Posterior vena cava (tissue), 2 donors: ENCODE data around the gene CCL27. TPM values are rescaled to one million over a fixed set of nuclear protein-coding genes. Genes with fewer than 3 reads are reported as not detected.

Experiments used
- DNase-seq: peaks from one replicate; pipeline ENCODE4 v3.0.0-alpha.2; 2020; ENCODE audit warnings: low spot score
- intact Hi-C, 2 donors: fragments of 100-400 bp; cut with DNase I; formaldehyde crosslinking; loops; one replicate each; pipeline versions ENCODE4 v1.14.1 to v1.14.2; 2022 to 2023
- long read RNA-seq, 2 donors: library from polyadenylated mRNA; unstranded; transcript quantifications; one replicate each; pipeline ENCODE4 v2.0.0, GENCODE V29; 2020 to 2021
- total RNA-seq, 2 donors: library from RNA; stranded (reverse); fragmentation: NEBNext Ultra II Directional; extraction: Animal tissue kit (Norgen Biotek cat#: 25700); gene quantifications; one replicate each; pipeline ENCODE4 v1.2.1, GENCODE V29; 2021
- donor health status: DM: yes; HTN: yes; CAD: no.
- donor health status: DM: yes; HTN: yes; CAD: no.

CCL27 gene, protein sequence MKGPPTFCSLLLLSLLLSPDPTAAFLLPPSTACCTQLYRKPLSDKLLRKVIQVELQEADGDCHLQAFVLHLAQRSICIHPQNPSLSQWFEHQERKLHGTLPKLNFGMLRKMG
- under 1 TPM in 1 of 2 donors, not detected in 1; 0.33 TPM for total RNA-seq
- long read RNA-seq, donor 1 = 0 reads
- long read RNA-seq, donor 2 = 0 reads

DNA sequence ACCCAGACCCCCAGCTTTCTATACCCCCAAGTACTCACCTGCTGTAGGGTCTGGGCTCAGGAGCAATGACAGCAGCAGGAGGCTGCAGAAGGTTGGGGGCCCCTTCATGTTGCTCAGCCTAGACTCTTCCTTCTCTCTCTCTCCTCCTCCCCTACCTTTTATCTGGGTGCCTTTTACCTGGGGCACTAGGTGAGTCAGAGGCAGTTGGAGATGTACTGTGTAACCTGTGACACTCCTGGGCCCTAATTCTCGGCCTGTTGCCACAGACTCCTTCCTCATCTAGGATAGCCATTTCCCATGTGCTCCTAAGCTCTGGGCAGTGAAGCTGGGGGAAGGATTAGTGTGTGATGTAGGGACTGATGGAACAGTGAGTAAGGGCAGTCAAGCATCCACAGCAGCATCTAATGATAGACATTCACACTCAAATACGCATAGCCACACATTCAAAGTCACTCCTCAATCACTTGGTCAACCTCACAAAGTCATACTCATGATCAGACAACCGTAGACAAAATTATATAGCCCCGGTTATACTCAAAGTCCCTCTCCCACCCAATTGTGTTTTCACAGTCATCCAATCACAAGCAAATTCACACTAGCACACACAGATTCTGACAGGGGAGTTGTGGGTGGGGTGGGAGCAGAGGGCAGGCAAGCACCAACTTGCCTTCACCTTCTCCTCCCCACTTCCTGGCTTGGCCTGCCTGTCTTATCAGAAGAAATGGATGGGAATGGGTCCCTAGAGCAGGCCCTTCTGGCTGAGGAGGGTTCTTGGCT lies at the start of gene CCL27:
TSS of gene CCL27 (minus strand) at position 132 of the 777 bp plus-strand sequence. CDS start at position 108, 24 bp downstream.
- intact Hi-C loops = no loop called here
- DNase-seq = no peak

DNA sequence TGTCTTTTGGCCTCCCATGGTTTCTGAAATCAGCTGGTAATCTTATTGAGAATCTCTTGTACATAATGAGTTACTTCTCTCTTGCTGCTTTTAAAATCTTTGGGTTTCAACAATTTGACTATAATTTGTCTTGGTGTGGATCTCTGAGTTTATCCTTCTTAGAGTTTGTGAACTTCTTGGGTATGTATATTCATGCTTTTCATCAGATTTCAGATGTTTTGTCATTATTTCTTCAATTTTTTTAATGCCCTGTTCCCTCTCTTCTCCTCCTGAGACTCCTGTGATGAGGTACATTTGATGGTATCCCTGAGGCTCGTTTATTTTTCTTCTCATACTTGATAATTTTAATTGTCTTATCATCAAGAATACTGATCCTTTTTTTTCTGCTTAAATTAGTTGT lies 49.7 kb upstream of the CCL27 start:
- intact Hi-C loops = no loop called here
- no peak for DNase-seq

DNA sequence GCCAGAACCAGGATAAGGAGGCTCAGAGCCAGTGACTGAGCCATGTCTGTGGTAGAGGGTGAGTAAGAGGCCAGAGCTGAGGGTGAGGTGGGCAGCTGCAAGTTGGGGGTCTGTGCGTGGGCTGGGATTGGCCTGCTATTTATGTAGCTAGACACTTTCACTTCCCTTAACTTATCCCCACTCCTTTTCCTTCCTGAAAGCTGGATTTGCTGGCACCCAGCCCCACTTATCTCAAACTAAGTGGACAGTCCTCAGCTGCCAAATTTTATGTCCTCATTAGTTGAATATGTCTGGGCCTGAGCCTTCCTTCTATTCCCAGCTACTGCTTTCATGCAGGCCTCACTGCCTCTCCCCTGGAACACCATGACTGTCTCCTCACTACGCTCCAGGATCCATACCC lies 47.6 kb upstream of the CCL27 start, which contains the start of gene CCL21:
TSS of gene CCL21 (minus strand) at position 114 of the 400 bp plus-strand sequence. CDS start at position 44, 70 bp downstream.
- intact Hi-C loops = no loop called here

DNA sequence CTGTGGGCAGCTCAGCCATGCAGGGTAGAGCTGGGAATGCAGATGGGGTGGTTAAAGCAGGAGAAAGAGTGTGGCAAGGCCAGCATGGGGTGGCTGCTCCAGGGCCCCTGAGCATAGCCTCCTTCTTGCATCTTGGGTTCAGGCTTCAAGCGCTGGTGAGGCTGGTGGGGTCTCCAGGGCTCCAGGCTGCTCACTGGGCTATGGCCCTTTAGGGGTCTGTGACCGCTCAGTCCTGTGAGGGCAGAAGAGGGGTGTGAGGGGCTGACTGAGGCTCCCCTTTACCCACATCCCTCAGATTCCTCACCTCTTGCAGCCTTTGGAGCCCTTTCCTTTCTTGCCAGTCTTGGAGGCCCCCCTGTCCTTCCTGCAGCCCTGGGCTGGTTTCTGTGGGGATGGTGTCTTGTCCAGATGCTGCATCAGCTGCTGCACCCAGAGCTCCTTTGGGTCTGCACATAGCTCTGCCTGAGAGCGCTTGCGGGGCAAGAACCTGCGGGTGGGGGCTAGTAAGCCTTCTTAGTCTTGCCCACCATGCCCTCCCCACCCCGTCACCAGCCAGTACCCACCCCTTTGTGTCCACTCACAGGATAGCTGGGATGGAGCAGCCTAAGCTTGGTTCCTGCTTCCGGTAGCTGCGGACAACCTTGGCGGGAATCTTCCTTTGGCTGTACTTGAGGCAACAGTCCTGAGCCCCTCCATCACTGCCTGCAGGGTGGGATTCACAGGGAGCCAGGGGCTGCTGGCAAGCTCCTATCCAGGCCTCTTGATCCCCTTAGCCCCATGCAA lies 46.9 kb upstream of the CCL27 start:
- DNase-seq = peak; percentile 49
- intact Hi-C loops = no loop called here

More for the DNA sequence above, 47.6 kb upstream of the CCL27 start, which contains the start of gene CCL21:
- DNase-seq = peak; percentile 81

DNA sequence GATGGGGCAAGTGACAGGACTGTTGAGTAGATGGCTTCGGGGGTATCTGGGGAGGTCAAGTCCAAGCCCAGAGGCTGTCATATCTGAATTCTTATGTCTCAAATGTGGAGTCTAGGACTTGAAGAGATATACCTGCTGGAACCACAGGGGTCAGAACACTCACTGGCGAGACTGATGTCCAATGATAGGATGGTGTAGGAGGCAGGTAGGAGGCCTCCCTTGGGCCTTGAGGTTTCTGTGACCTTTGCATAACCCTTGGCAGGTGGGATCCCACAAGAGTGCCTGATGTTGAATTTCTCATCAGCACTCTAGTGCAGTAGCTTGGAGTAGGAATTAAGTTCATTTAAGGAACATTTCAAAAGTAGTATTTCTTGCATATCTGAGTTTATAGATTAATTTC lies 44.7 kb upstream of the CCL27 start:
- no peak for DNase-seq
- intact Hi-C loops = no loop called here

- DNase-seq = peak; percentile 96
- intact Hi-C loops = no loop called here
These were observed 39.6 kb upstream of the CCL27 start for GRCh38 chr9:34701769-34702736.

DNA sequence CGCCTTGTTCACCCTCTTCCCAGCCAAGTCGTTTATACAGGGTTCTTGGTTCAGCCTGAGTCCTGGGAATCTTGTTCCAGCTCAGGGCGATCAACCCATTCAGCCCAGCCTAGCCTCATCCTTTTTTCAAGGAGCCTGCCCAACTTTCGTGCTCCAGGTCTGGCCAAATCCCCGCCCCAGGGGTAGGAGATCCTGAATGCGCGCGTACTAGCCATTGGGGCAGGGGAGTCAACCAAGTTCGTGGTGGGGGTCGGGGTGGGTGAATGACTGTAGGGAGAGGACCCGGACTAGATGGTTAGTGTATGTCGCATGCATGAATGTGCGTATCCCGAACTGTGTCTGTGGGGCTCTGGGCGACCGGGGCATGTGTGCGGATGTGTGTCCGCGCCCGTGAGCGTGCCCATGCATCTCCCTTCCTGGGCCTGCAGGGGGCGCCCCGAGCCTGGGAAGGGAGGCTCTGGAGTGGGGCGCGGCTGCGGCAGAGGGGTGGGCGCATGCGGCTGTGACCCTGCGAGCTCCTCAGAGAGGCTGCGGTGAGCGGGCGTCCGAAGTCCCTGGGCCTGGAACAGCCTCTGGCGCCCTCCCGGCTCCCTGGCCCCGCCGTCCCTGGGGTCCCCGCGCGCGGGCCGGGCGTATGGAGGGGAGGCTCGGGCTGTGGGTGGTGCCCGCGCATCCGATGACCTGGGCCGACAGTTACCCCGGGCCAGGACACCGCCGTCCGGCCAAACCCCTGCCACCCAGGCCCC lies 38.7 kb upstream of the CCL27 start:
- intact Hi-C loops = no loop called here
- DNase-seq = peak; percentile 94

- intact Hi-C loops = no loop called here
- no peak for DNase-seq
These were observed 32.4 kb upstream of the CCL27 start for GRCh38 chr9:34694811-34695210.

DNA sequence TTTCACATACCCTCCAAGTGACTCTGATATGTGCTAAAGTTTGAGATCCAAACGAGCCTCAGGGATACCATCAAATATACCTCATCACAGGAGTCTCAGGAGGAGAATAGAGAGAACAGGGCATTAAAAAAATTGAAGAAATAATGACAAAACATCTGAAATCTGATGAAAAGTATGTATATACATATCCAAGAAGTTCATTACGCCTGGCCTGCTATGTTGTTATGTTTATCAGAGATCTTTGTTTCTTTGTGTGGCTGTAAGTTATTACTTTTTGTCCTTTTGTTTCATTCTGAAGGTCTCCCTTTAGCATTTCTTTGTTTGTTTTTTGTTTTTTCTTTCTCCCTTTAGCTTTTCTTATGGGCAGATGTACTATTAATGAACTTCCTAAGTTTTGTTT lies 31.1 kb upstream of the CCL27 start:
- intact Hi-C loops = no loop called here
- no peak for DNase-seq

DNA sequence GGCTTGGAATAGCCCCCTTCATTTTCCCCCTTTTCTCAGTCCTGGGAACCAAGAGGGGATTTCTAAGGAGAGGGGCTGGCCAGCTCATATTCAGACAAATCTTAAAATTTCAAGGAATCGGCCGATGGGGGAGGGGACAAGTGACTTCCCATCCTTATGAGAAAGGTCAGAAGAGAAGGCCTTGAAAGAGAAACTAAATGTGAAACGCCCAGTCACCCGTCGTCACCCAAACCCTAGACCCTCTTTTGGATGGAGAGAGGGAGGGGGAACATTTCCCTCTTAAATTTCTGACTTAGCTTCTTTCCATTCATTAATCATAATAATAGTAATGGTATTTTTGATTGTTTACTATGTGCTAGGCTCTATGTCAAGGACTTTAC lies 29.5 kb upstream of the CCL27 start:
- no peak for DNase-seq
- intact Hi-C loops = no loop called here

DNA sequence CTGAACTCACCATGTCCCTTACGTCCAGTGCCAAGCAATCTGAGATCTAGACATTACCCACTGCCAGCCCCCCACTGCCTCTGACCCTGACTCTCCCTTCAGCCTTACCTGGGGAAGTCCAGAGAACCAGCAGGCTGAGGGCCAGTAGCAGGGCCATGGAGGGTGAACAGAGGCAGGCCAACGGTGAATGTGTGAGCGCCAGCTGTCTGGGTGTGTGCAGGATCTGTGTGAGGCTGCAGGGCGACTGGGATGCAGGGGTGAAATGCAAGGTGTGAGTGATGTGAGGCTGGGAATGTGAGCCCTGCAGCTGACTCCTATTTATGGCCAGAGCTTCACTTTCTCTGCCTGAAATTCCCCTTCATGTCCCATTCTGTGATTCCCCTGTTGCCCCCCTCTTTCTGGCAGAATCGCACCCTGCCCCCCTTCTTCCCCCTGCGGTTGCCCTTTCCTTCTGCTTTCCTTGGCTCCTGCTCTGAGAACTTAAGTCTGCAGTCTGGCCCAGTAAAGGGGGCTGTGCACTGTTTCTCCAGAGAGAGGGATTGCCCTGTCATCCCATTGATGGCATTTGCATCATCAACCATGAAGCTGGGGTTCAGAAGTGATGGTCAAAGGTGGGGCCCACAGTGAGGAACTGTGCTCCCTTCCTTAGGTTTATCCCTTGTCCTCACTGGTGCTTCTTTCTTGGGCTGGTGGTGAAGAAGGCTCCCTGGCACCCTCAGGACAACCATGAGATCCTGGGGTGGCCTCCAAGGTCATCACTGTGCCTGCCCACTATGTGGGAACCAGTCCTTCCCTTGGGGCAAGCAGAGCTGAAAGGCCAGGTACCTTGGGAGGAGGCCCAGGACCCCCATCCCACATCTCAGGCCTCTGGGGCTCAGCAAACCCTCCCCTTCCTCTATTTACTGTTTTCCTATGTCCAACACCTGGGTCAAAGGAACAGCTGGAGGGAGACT lies 28.8 kb upstream of the CCL27 start, which contains the start of gene CCL19:
TSS of gene CCL19 (minus strand) at position 294 of the 953 bp plus-strand sequence. CDS start at position 157, 137 bp downstream.
- DNase-seq = no peak
- intact Hi-C loops = no loop called here

- no peak for DNase-seq
These were observed 27.1 kb upstream of the CCL27 start for GRCh38 chr9:34689512-34689911.

DNA sequence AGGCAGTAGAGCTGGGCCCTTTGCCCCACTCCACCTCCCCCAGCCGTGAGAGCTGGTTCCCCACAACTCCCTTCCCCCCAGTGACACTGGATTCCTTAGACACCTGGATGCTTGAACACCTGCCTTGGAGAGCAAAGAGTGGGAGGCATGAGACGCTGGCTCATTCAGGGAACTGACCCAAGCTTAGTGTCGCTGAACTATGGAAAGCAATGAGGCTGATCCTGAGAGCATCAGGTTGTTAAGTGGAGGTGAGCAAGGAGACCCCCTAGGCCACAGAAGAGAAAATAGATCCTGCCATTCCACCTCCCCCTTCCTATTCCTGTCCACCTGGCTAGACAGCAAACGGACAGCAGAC lies 26.6 kb upstream of the CCL27 start:
- intact Hi-C loops = no loop called here
- DNase-seq = no peak

More at GRCh38 chr9:34689512-34689911, 27.1 kb upstream of the CCL27 start:
- intact Hi-C loops = no loop called here

GRCh38 chr9:34688329-34689115 lies 26.1 kb upstream of the CCL27 start:
- intact Hi-C loops = no loop called here
- no peak for DNase-seq

DNA sequence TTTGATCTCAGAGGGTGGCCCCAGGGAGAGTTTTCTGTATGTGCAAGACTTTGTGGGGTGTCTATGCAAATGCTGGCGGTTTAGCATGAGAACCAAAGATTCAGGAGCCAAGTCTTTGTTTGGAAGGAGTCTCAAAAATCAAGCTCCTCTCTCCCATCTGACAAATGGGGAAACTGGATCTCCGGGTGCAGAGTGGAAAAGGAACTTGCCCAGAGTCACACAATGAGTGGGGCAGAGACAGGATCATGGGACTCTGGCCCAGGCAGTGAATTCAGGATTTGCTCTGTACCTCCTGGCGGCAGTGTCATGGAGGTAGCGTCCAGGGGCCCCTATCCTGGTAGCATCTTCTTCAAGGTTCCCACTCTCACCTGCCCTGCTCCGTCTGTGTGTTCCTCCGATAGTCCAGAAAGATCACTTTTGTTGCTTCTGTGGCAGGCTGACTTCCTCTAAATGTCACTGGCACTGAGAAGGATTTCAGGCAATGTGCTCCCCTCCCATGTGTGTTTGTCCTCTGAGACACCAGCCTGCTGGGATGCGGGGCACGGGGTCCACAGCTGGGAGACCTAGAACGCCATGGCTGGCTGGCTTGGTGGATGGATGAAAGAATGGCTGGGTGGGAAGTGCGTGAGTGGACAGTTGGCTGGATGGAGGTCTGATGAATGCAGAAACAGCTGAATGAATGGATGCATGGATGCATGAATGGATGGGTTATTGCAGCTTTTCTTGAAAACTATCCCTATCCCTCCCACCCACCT lies 25.0 kb upstream of the CCL27 start:
- DNase-seq = no peak

DNA sequence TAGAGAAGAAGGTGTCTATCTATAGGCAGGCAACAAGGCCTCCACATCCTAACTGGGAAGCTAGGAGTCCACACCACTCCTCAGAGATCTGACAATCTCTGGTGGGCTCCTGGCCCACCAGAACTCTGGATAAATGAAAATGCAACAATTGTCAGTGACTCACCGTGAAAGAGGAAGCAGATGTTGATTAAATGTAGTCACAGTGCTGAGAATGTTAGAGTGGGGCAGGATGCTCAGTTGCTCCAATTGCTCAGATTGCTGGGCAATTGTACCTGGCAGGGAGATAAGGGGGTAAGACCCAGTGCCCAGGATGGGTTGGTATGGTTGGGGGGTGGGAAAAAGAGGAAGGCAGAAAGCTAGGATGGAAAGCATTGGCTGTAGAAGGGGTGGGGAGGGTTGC lies 24.3 kb upstream of the CCL27 start:
- DNase-seq = no peak
- intact Hi-C loops = no loop called here

More for the DNA sequence above, 25.0 kb upstream of the CCL27 start:
- intact Hi-C loops = no loop called here
